T-helper 2 cell (primary cell): Measurements from ENCODE around the gene AP3D1.

ENCODE experiments used
- DNase-seq, 5 experiments: peaks; one replicate each; pipeline versions ENCODE4 v3.0.0 to v3.0.0-alpha.2; 2012 to 2022

The AP3D1 gene

GRCh38 chr19:2084993-2085720 lies 66.2 kb downstream of the AP3D1 start:
- DNase-seq: peak; percentile 73 to 100 (median 89)

GRCh38 chr19:2083174-2083854 lies 68.1 kb downstream of the AP3D1 start:
- peak; percentile 34 to 91 (median 59) for DNase-seq

- peak in 3 of 5 experiments; percentile 39 to 88 (median 76) for DNase-seq
Measured at GRCh38 chr19:2081873-2082810, 69.2 kb downstream of the AP3D1 start.

DNA sequence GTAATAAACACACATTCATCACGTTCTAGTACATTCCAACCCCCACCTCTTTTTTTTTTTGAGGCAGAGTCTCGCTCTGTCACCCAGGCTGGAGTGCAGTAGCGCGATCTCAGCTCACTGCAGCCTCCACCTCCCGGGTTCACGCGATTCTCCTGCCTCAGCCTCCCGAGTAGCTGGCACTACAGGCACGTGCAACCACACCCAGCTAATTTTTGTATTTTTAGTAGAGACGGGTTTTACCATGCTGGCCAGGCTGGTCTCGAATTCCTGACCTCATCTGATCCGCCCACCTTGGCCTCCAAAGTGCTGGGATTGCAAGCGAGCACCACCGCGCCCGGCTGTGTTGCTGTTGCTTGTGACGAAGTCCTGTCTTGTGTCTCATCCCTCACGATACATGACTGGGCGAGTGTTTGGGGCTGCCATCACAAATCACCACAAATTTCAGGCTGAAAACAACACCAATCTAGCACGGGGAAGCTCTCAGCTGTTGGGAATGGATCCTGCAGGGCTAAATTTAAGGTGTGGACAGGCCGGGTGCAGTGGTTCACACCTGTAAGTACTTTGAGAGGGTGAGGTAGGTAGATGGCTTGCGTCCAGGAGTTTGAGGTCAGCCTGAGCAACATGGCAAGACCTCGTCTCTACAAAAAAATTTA lies 70.9 kb downstream of the AP3D1 start:
- DNase-seq: no peak

DNA sequence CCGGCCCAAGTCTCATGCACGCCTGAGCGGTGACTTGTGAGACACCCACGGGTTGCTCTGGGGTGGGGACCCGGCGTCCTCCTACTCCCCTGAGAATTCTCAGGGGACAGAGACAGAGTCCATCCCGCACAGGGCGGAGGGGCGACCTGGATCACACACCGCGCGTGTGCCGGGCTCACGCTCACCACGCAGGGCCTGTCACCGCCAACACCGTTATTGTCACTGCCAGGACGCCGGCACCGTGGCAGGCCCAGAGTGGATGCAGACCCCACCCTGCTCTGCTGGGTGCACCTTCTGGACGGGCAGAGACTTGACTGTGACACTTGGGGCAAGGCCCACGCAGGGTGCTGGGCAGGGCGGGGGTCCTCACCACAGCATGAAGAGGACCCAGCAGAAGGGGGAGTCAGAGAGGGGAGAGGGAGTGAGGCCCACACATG lies 71.5 kb downstream of the AP3D1 start:
- DNase-seq: no peak

DNA sequence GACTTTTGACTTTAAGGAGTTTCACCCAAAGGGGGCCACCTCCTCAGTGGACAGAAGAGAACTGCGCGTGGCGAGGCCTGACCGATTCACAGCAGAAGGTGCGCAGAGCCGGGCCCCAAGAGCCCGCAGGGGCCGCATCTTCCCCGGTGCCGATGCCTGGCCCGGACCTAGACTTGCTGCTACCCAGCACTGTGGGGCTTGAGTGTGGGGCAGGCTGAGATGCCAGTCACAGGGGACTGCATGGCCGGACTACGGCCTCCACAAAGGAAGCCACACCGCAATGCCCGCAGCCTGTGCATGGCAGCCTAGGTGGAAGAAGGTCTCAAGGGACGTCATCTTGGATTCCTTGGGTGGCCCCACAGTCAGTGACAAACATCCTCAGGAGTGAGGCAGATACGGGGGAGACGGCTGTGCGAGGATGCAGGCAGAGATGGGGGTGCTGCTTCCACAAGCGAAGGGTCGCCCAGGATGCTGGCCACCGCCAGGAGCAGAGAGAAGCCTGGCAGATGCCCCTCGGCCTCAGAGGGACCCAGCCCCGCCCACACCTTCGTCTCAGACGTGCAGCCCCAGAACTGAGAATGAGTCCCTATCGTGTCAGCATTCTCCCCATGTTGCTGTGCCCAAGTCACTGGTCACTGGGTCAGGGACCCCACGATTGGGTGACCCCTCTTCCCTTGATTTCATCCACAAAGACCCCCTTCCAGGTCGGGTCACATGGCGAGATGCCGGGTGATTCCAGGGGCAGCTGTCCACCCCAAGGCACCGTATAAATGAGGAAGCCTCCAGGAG lies 72.1 kb downstream of the AP3D1 start:
- no peak for DNase-seq

GRCh38 chr19:2077833-2078619 lies 73.3 kb downstream of the AP3D1 start:
- no peak for DNase-seq

DNA sequence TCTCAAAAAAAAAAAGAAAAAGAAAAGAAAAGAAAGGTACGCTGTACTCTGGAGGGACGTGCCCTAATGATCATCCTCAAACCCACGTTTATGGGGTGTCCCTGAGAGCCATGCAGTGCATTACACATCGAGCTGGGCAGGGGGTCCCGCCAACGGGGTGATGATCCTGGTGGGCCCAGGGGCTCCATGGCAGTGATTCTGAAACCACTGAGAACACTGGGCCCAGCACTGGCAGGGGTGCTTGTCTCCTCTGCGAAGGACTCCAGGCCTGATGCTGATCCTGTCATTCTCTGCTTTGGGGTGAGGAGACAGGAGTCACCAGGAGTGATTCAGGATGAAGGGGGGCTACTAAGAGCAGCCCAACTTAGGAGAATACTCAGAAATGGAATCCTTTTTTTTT lies 74.0 kb downstream of the AP3D1 start:
- no peak for DNase-seq

DNA sequence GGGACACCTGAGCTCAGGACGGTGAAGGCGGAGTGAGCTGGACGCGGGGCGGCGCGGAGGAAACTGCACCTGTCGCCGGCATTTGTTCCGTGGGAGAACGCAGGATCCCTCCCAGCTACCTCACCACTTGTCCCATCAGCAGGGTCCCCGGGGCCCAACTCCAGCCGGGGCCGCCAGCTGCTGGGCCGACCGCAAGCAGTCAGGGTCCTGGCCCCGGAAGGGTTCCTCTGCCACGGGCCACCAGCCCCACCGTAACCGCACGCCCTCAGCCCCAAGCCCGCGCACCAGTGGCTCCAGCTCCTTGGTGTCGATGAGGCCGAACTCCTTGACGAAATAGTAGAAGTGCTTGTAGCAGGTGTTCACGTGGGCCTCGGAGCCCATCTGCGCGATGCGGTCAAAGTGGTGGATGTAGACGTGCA lies 74.8 kb downstream of the AP3D1 start:
- no peak for DNase-seq

GRCh38 chr19:2072757-2073551 lies 78.4 kb downstream of the AP3D1 start:
- no peak for DNase-seq

DNA sequence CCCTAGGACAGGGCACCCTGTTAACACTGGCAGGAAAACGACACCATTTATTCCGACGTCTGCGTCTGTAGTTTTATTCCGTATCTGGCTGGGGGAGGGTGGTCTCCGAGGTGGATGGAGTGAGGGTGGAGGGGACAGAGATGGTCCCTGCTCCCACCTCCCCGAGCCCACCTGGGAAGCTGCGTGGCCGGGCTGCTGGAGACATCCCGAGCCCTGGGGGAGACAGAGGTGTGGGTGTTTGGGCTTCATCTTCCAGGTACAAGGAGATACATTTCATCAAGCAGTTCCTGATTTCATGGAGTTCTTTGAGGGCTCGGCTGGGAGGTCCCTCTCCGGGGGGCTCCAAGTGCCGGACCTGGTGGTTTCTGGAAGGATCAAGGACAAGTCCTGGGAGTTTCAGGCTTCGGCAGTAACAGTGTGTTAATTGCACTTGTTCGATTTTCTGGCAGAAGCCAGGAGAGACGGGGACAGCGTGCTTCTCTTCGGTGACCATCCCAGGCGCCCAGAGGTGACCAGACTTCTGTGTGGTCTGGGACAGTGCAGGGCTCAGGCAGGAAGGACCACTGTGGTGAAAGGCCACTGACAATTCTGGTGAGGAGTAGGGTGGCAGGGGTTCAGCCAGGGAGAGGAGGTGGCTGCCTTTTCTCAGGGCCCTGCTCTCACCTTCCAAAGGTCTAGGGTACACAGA lies 80.2 kb downstream of the AP3D1 start:
- DNase-seq: no peak

GRCh38 chr19:2070436-2070827 lies 80.9 kb downstream of the AP3D1 start:
- no peak for DNase-seq

DNA sequence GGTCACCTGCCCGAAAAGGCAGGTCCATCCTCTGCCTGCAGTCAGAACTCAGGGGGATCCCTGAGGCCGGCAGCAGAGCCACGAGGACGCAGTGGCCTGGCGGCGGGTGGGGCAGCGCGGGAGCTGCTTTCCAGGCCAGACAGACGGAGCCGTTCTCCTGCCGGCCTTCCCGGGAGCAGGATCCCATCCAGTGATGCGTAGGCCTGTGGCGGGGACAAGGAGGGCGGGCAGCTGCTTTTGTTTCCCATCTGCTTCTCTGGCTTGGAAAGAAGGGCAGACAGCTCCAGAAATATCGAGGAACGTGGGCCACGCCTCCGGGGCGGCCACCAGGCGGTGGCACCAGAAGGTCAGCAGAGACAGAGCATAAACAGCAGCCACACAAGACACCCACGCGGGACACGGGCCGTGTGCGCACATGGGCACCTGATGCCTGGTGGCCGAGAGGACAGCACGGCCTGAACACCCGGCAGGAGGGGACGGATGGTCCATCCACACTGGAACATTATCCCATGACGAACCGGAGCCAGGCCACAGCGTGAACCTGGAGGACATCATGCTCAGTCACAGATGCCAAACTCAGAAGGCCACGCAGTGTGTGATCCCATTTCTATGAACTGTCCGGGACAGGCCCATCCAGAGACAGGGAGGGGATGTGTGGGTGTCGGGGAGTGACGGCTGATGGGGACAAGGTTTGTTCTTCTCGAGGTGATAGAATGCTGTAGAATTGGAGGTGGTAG lies 86.4 kb downstream of the AP3D1 start:
- DNase-seq: no peak

- no peak for DNase-seq
Measured at GRCh38 chr19:2064395-2064787, 87.0 kb downstream of the AP3D1 start.

- no peak for DNase-seq
Measured at GRCh38 chr19:2063824-2064223, 87.5 kb downstream of the AP3D1 start.

GRCh38 chr19:2062770-2063169 lies 88.6 kb downstream of the AP3D1 start:
- DNase-seq: no peak

- DNase-seq: no peak
Measured at GRCh38 chr19:2062389-2062729, 89.0 kb downstream of the AP3D1 start.

- peak; percentile 98 to 100 (median 99) for DNase-seq
Measured at GRCh38 chr19:2061495-2062388, 89.6 kb downstream of the AP3D1 start.
